Caco-2 (cell line): ENCODE results near the gene C17orf75. TPM values are rescaled to one million over a fixed set of nuclear protein-coding genes. Genes with fewer than 3 reads are reported as not detected.
"Not testable (repeated sequence)": the region's sequence is repeated elsewhere in the genome, so short reads cannot be mapped to it uniquely, and the experiment has no call there.

ENCODE experiments used
- Bru-seq: library from RNA; stranded (reverse); fragments of 400-500 nt; gene quantifications from one replicate; lab custom pipeline; 2021; lab: Mats Ljungman, UMichigan
- BruChase-seq, 2 experiments: library from RNA; stranded (reverse); fragments of 400-500 nt; gene quantifications; one replicate each; lab custom pipeline; 2021; lab: Mats Ljungman, UMichigan
- BruUV-seq: library from RNA; stranded (reverse); fragments of 400-500 nt; replicated peaks from 2 replicates; lab custom pipeline; 2021; lab: Mats Ljungman, UMichigan
- CTCF ChIA-PET: fragments of 300-600 bp; sonication (Branson Sonifier 250); formaldehyde crosslinking; loops from one replicate; lab custom pipeline; 2022; ENCODE audit warnings: antibody characterized with exemption; lab: Charles Lee
- POLR2A ChIA-PET: fragments of 300-600 bp; sonication (Branson Sonifier 250); formaldehyde crosslinking; loops from one replicate; lab custom pipeline; 2022; ENCODE audit warnings: antibody characterized with exemption; lab: Charles Lee
- DNase-seq, 2 experiments: peaks; one replicate each; pipeline versions ENCODE4 v3.0.0 to v3.0.0-alpha.2; 2020 to 2022
- H3K27me3 ChIP-seq: replicated peaks from 2 replicates; pipeline ENCODE4 v1.6.0; 2011; ENCODE audit warnings: low read length; ENCODE audit not compliant: control insufficient read depth, insufficient read depth
- H3K36me3 ChIP-seq: 2 replicates; pipeline ENCODE4 v1.5.1; 2011; ENCODE audit warnings: low read length; ENCODE audit not compliant: control insufficient read depth, insufficient read depth
- H3K4me1 ChIP-seq: fragments of 250-450 bp; sonication (Bioruptor Pico); 2 replicates; pipeline ENCODE4 v1.5.1; 2020; ENCODE audit warnings: mild to moderate bottlenecking
- H3K4me3 ChIP-seq: 2 replicates; pipeline ENCODE4 v1.5.1; 2011; ENCODE audit warnings: low read depth, mild to moderate bottlenecking, control low read depth, low read length
- H3K9me3 ChIP-seq: fragments of 250-450 bp; sonication (Bioruptor Pico); 2 replicates; pipeline ENCODE4 v1.5.1; 2020; ENCODE audit warnings: mild to moderate bottlenecking, moderate library complexity
- H3K27ac Mint-ChIP-seq: one replicate; pipeline ENCODE4 v1.8.0; 2022; ENCODE audit warnings: mixed read lengths; ENCODE audit not compliant: unreplicated experiment
- H3K27me3 Mint-ChIP-seq: one replicate; pipeline ENCODE4 v1.8.0; 2022; ENCODE audit warnings: mixed read lengths; ENCODE audit not compliant: insufficient read depth, unreplicated experiment
- H3K36me3 Mint-ChIP-seq: one replicate; pipeline ENCODE4 v1.8.0; 2022; ENCODE audit warnings: mild to moderate bottlenecking, mixed read lengths; ENCODE audit not compliant: insufficient read depth, unreplicated experiment
- H3K4me1 Mint-ChIP-seq: one replicate; pipeline ENCODE4 v1.8.0; 2022; ENCODE audit warnings: low read depth, mixed read lengths; ENCODE audit not compliant: unreplicated experiment
- H3K4me3 Mint-ChIP-seq: one replicate; pipeline ENCODE4 v1.8.0; 2022; ENCODE audit warnings: mild to moderate bottlenecking, moderate library complexity, mixed read lengths; ENCODE audit not compliant: unreplicated experiment
- H3K9me3 Mint-ChIP-seq: one replicate; pipeline ENCODE4 v1.8.0; 2022; ENCODE audit warnings: mixed read lengths; ENCODE audit not compliant: unreplicated experiment
- intact Hi-C: fragments of 100-400 bp; cut with micrococcal nuclease; formaldehyde crosslinking; loops from one replicate; pipeline ENCODE4 v1.10.0; 2022; ENCODE audit not compliant: unreplicated experiment
- long read RNA-seq: library from polyadenylated mRNA; stranded (forward); transcript quantifications from one replicate; pipeline ENCODE4 v2.0.0, GENCODE V29; 2022
- total RNA-seq: library from RNA; stranded (reverse); gene quantifications from 2 replicates; pipeline ENCODE4 v1.2.3, GENCODE V29; 2022
- TF ChIP-seq, protein P1 (sequence below), 2 experiments: fragments of 200-600 bp in 1 of 2; IDR thresholded peaks; 1 replicate in 1 of 2; 2 replicates in 1 of 2; pipeline versions ENCODE4 v1.5.1 to v1.8.0; 2011 to 2022; ENCODE audit warnings: antibody characterized with exemption in 1 of 2, control low read depth in 1 of 2, inconsistent platforms in 1 of 2, low read depth in 1 of 2, low read length in 1 of 2, mild to moderate bottlenecking in 1 of 2, moderate library complexity in 1 of 2; ENCODE audit not compliant: insufficient read depth in 1 of 2, severe bottlenecking in 1 of 2, unreplicated experiment in 1 of 2

C17orf75 gene, protein sequence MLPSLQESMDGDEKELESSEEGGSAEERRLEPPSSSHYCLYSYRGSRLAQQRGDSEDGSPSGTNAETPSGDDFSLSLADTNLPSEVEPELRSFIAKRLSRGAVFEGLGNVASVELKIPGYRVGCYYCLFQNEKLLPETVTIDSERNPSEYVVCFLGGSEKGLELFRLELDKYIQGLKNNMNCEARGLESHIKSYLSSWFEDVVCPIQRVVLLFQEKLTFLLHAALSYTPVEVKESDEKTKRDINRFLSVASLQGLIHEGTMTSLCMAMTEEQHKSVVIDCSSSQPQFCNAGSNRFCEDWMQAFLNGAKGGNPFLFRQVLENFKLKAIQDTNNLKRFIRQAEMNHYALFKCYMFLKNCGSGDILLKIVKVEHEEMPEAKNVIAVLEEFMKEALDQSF
- total RNA-seq (22.7 and 26.1 TPM in 2 replicates), Bru-seq, nascent RNA (percentile 64 among the genes with signal in this experiment), BruChase-seq, experiment 1, labeled RNA remaining after a 2-hour chase (percentile 70 among the genes with signal in this experiment), BruChase-seq, experiment 2, labeled RNA remaining after a 6-hour chase (percentile 76 among the genes with signal in this experiment)
- long read RNA-seq, transcript C17orf75-202 (10 exons, 1,642 nt): major isoform, 27 of 38 reads
- long read RNA-seq, partial matches to known transcripts: 3 of 38 reads
- long read RNA-seq, other reads (novel, unspliced or antisense): 8 of 38 reads

DNA sequence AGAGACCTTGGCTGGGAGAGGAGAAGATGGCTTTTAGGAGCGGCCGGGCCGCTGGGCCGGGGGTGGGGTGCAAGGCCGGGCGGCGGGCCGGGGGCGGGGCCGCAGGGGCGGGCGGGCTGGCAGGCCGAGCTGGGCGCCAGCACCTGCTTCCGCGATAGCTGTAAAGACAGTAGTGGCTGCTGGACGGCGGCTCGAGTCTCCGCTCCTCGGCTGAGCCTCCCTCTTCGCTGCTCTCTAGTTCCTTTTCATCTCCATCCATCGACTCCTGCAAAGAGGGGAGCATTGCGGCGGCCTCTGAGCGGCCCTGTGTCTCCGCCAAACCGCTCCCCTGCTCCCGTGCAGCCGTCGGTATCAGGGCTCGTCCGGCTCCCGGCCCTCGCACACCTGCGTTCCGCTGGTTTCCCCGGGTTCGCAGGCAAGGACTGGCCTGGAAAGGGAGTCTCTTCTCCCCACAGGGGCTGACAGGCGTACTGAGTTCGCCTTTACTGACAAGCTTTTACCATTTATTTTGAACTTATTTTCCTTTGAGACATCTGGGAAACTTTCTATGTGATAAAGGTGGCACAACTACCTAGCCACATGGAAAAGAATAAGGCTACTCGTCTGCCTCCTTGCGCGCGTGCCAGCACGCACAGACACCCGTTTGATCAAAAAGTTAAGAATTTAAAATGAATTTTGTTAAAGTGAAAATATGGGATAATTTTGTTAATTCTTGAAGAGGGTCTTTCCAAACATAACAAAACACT, at the start of gene C17orf75:
Gene C17orf75 (minus strand): TSS at position 317 of the 746 bp plus-strand sequence. CDS start 34 bp downstream, at position 283.
- Histone ChIP-seq H3K36me3 (no peaks in the 10 kb centered on the region), H3K27me3 (no peaks in the 10 kb centered on the region), H3K4me3 (peak within 1 kb of the TSS; percentile 84), H3K4me1 (0 out of 2 replicates have a peak, but pooled peaks cover 8% of the 10 kb centered on the region), H3K9me3 (no peaks in the 10 kb centered on the region)
- intact Hi-C loops: no loop called here
- DNase-seq: peak; percentile 86 to 88
- H3K4me1 Mint-ChIP-seq: peaks cover 16% of the 10 kb centered on the region
- peaks cover 7% of the 10 kb centered on the region for H3K36me3 Mint-ChIP-seq
- BruUV-seq: no TSS peak
- ChIA-PET CTCF (no interaction called here), POLR2A (interaction anchor here (0.5 to 0.9 kb wide), 3 partner anchors 9 to 487 kb away, joined by 4 to 8 read pairs (median 4); partner anchors contain the start of gene PSMD11)
- TF ChIP-seq, protein P1, sequence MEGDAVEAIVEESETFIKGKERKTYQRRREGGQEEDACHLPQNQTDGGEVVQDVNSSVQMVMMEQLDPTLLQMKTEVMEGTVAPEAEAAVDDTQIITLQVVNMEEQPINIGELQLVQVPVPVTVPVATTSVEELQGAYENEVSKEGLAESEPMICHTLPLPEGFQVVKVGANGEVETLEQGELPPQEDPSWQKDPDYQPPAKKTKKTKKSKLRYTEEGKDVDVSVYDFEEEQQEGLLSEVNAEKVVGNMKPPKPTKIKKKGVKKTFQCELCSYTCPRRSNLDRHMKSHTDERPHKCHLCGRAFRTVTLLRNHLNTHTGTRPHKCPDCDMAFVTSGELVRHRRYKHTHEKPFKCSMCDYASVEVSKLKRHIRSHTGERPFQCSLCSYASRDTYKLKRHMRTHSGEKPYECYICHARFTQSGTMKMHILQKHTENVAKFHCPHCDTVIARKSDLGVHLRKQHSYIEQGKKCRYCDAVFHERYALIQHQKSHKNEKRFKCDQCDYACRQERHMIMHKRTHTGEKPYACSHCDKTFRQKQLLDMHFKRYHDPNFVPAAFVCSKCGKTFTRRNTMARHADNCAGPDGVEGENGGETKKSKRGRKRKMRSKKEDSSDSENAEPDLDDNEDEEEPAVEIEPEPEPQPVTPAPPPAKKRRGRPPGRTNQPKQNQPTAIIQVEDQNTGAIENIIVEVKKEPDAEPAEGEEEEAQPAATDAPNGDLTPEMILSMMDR (IDR thresholded peaks at IDR 0.05; ENCODE audit: insufficient read depth in 1 of 2, low read depth in 1 of 2, low read length in 1 of 2, severe bottlenecking in 1 of 2, unreplicated experiment in 1 of 2): no peak
- no peaks in the 10 kb centered on the region for H3K27me3 Mint-ChIP-seq
- no peaks in the 10 kb centered on the region for H3K9me3 Mint-ChIP-seq
- peak within 1 kb of the TSS; percentile 82 for H3K27ac Mint-ChIP-seq
- H3K4me3 Mint-ChIP-seq: peak within 1 kb of the TSS; percentile 92

- no peak overlapping the region for H3K4me3 ChIP-seq
- Mint-ChIP-seq H3K4me3 (no peak overlapping the region), H3K27me3 (no peaks in the 10 kb centered on the region), H3K9me3 (no peaks in the 10 kb centered on the region), H3K27ac (no peak overlapping the region), H3K4me1 (peaks cover 25% of the 10 kb centered on the region), H3K36me3 (peaks cover 38% of the 10 kb centered on the region)
- ChIA-PET POLR2A (no interaction called here), CTCF (interaction anchor here (2.1 kb wide), 1 partner anchor 56 kb away, joined by 6 read pairs; the partner anchor contains the start of gene PSMD11)
- DNase-seq: no peak
- H3K27me3 ChIP-seq: no peaks in the 10 kb centered on the region
- peaks cover 23% of the 10 kb centered on the region for H3K4me1 ChIP-seq
- TF ChIP-seq, protein P1 (IDR thresholded peaks at IDR 0.05; ENCODE audit: insufficient read depth in 1 of 2, low read depth in 1 of 2, low read length in 1 of 2, severe bottlenecking in 1 of 2, unreplicated experiment in 1 of 2): no peak
- H3K36me3 ChIP-seq: no peaks in the 10 kb centered on the region
- intact Hi-C loops: no loop called here
- H3K9me3 ChIP-seq: no peaks in the 10 kb centered on the region
- BruUV-seq: no TSS peak
Observed at GRCh38 chr17:32388613-32389459, 46.9 kb upstream of the C17orf75 start.

- H3K9me3 Mint-ChIP-seq, H3K9me3 ChIP-seq, H3K4me3 Mint-ChIP-seq, POLR2A ChIA-PET, H3K27ac Mint-ChIP-seq, H3K27me3 ChIP-seq, H3K36me3 ChIP-seq, H3K4me3 ChIP-seq, DNase-seq, BruUV-seq, H3K27me3 Mint-ChIP-seq, intact Hi-C loops: not testable (repeated sequence)
- Mint-ChIP-seq H3K36me3 (peaks cover 40% of the 10 kb centered on the region), H3K4me1 (peaks cover 25% of the 10 kb centered on the region)
- peaks cover 23% of the 10 kb centered on the region for H3K4me1 ChIP-seq
- CTCF ChIA-PET: interaction anchor here (2.1 kb wide), 1 partner anchor 56 kb away, joined by 6 read pairs; the partner anchor contains the start of gene PSMD11
Observed at GRCh38 chr17:32388128-32388527, 46.2 kb upstream of the C17orf75 start.
